Measurements from ENCODE around the gene MSX1. TPM values are rescaled to one million over a fixed set of nuclear protein-coding genes. Genes with fewer than 3 reads are reported as not detected.

MSX1 gene
- total and polyA plus RNA-seq, 2 of the 8 experiments (the other 6 are each of a cell fraction or from before 2014, with no cell fraction given): 0.47 TPM; not detected in 1

- Histone ChIP-seq H3K9me3 (ENCODE audit: insufficient read depth in 2 of 2, low read depth in 1 of 2, low read length in 1 of 2) (peaks cover 0 to 4% of the 10 kb centered on the region in 2 experiments; a peak in 2 of 4 replicates), H2AFZ (ENCODE audit: low read length) (no peak overlapping the region), H3K4me2 (ENCODE audit: insufficient read depth in 1 of 2, low read depth in 2 of 2, low read length in 2 of 2) (no peak overlapping the region), H4K20me1 (replicated peaks in 1 of 2; ENCODE audit: control insufficient read depth in 1 of 2, insufficient read depth in 2 of 2, low read length in 2 of 2) (peaks cover 0 to 3% of the 10 kb centered on the region in 2 experiments), H4K5ac (ENCODE audit: insufficient read length, low read depth, low read length) (no peak overlapping the region), H2BK5ac (ENCODE audit: low read depth, low read length) (no peak overlapping the region), H4K8ac (ENCODE audit: extremely low read depth, insufficient read depth, low read length) (no peak overlapping the region), H3K27ac (ENCODE audit: low read depth, low read length) (no peak overlapping the region), H2AK5ac (ENCODE audit: low read depth, low read length) (no peak overlapping the region), H2BK120ac (replicated peaks; ENCODE audit: low read depth, low read length) (no peak overlapping the region), H3K23me2 (ENCODE audit: low read depth, low read length) (no peaks in the 10 kb centered on the region), H3K14ac (ENCODE audit: insufficient read length) (no peak overlapping the region), H3K18ac (ENCODE audit: extremely low read depth, low read length) (no peak overlapping the region), H3K4me3 (ENCODE audit: extremely low read depth in 1 of 4, insufficient read depth in 2 of 4, low read depth in 3 of 4, low read length in 4 of 4) (no peak overlapping the region), H3K9ac (replicated peaks in 1 of 4; ENCODE audit: extremely low read depth in 1 of 4, low read depth in 3 of 4, low read length in 3 of 4) (no peak overlapping the region), H4K91ac (replicated peaks; ENCODE audit: insufficient read length, low read length) (no peak overlapping the region), H3K56ac (replicated peaks; ENCODE audit: insufficient read length, low read depth, low read length) (no peak overlapping the region), H3K36me3 (ENCODE audit: control insufficient read depth in 2 of 4, insufficient read depth in 4 of 4, low read length in 3 of 4) (no peaks in the 10 kb centered on the region), H3K4me1 (replicated peaks in 1 of 4; ENCODE audit: control insufficient read depth in 3 of 4, insufficient read depth in 4 of 4, low read length in 3 of 4) (peaks cover 0 to 3% (median 0%) of the 10 kb centered on the region in 4 experiments; a peak in 2 of 7 replicates), H3K79me2 (ENCODE audit: control insufficient read depth in 1 of 2, insufficient read depth in 2 of 2, low read length in 2 of 2) (peaks cover 0 to 3% of the 10 kb centered on the region in 2 experiments; a peak in 2 of 4 replicates), H2BK20ac (ENCODE audit: low read length) (no peak overlapping the region), H2BK12ac (ENCODE audit: low read depth, low read length) (no peak overlapping the region), H2BK15ac (ENCODE audit: low read length) (no peak overlapping the region), H3K23ac (ENCODE audit: insufficient read length) (no peak overlapping the region), H3K4ac (replicated peaks; ENCODE audit: insufficient read length, low read depth, low read length) (no peak overlapping the region), H3K27me3 (replicated peaks in 1 of 4; ENCODE audit: control insufficient read depth in 3 of 4, extremely low read depth in 1 of 4, insufficient read depth in 3 of 4, low read length in 3 of 4) (peaks cover 0 to 7% (median 5%) of the 10 kb centered on the region in 4 experiments; a peak in 2 of 7 replicates), H3K79me1 (ENCODE audit: low read depth, low read length) (no peaks in the 10 kb centered on the region)
- ChIA-PET POLR2A (ENCODE audit: partially characterized antibody) (no interaction called here), CTCF (ENCODE audit: partially characterized antibody) (interaction anchor here (0.6 to 4.9 kb wide), 5 partner anchors 10 to 158 kb away, joined by 3 to 31 read pairs (median 4); no protein-coding TSS in a partner anchor)
- FAIRE-seq (no peak), DNase-seq (ENCODE audit: low read depth in 1 of 2, low spot score in 2 of 2) (no peak)
- 86% methylated on average over 3 of the region's 3 CpGs; no CpG with 5 or more reads in 1 of the 2 experiments for WGBS, 2 experiments (ENCODE audit: extremely low coverage in 1 of 2, insufficient coverage in 1 of 2, insufficient read length in 1 of 2, insufficient replicate concordance in 2 of 2, low coverage in 1 of 2, low lambda C conversion rate in 2 of 2, missing lambda C conversion rate in 1 of 2)
- TF ChIP-seq CREB1 (IDR thresholded peaks at IDR 0.05) (no peak), YY1 (IDR thresholded peaks at IDR 0.05; ENCODE audit: low read depth, low read length) (no peak), POLR2AphosphoS5 (IDR thresholded peaks at IDR 0.05; ENCODE audit: low read depth, low read length) (no peak)
Measured at GRCh38 chr4:4836044-4836443, 23.4 kb upstream of the MSX1 start.
